Gastrocnemius medialis (tissue), 4 donors: Measurements from ENCODE around the gene HSPA1L.

ENCODE experiments used
- POLR2A ChIP-seq, 2 donors: fragments of 450-650 bp; IDR thresholded peaks; one replicate each; pipeline ENCODE4 v1.6.1; 2017; ENCODE audit warnings: antibody characterized with exemption in 2 of 2, mild to moderate bottlenecking in 2 of 2, moderate library complexity in 2 of 2
- TF ChIP-seq, protein P1 (sequence below), 5 experiments: fragments of 450-650 bp in 3 of 5; fragments of 200-600 bp in 2 of 5; sonication (generic) in 2 of 5; IDR thresholded peaks in 4 of 5; conservative IDR thresholded peaks in 1 of 5; 1 replicate in 4 of 5; 2 replicates in 1 of 5; pipeline ENCODE4 v1.5.1; 2016 to 2019; ENCODE audit warnings: antibody characterized with exemption in 5 of 5, mild to moderate bottlenecking in 3 of 5, moderate library complexity in 3 of 5

DNA sequence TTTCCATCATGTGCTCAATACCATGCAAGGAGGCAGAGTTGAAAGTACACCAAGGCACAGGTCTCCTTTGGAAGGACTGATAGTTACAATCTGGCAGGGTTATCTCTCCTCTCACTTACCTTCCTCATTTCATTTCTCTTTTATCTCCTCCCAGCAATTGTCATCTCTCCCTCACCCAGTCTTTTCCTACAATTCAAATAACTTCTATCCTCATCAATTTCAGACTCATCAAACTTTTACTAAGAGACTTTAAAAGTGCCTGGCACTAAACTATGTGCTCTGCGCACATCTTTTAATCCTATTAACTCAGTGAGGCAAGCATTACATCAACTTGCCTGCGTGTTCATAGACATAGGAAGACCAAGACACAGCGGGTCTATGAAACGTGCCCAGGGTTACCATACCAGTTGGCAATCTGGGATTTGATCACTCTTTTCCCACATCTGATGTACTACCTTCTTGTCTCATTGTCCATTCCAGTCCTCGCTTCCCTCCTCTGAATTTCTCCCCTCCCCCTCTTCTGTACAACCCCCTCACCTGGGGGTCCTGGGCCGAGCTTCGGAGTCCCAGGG, 20.7 kb downstream of the HSPA1L start:
- TF ChIP-seq, protein P1, sequence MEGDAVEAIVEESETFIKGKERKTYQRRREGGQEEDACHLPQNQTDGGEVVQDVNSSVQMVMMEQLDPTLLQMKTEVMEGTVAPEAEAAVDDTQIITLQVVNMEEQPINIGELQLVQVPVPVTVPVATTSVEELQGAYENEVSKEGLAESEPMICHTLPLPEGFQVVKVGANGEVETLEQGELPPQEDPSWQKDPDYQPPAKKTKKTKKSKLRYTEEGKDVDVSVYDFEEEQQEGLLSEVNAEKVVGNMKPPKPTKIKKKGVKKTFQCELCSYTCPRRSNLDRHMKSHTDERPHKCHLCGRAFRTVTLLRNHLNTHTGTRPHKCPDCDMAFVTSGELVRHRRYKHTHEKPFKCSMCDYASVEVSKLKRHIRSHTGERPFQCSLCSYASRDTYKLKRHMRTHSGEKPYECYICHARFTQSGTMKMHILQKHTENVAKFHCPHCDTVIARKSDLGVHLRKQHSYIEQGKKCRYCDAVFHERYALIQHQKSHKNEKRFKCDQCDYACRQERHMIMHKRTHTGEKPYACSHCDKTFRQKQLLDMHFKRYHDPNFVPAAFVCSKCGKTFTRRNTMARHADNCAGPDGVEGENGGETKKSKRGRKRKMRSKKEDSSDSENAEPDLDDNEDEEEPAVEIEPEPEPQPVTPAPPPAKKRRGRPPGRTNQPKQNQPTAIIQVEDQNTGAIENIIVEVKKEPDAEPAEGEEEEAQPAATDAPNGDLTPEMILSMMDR (IDR thresholded peaks at IDR 0.05 in 4 of 5, conservative IDR thresholded peaks at IDR 0.05 in 1 of 5), result no peak
- TF ChIP-seq POLR2A (IDR thresholded peaks at IDR 0.05), result no peak
